ENCODE data around the gene SSPN. TPM values are rescaled to one million over a fixed set of nuclear protein-coding genes. Genes with fewer than 3 reads are reported as not detected.

The SSPN gene, protein sequence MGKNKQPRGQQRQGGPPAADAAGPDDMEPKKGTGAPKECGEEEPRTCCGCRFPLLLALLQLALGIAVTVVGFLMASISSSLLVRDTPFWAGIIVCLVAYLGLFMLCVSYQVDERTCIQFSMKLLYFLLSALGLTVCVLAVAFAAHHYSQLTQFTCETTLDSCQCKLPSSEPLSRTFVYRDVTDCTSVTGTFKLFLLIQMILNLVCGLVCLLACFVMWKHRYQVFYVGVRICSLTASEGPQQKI
- 10 to 100 TPM in 1 of 8 experiments, 1 to 10 TPM in 4, under 1 TPM in 3; 0.54 to 17.3 (median 1.9) TPM for total RNA-seq

DNA sequence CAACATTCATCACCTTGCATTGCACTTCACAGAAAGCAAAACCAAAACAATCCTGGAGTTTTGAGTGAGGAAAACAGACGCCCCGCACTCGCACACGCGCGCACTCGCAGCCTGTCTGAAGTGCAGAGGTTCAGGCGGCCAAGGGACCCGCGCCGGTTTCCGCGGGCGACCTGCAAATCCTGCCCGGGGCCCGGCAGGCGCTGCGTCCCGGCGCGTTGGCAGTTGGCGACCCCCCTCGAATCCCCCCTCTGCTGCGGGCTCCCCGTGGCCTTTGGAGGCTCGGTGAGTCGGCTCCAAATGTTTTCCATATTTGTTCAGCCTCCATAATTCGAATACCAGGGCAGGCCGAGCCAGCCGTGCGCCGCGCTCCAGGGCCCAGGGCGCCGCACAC lies at the start of gene SSPN:
Gene SSPN, plus strand, starts transcription at position 324 of the 391 bp plus-strand sequence. CDS start 100 bp downstream, outside the sequence.
- H3K4me3 ChIP-seq = peak within 1 kb of the TSS; percentile 35 to 56 (median 40)
- WGBS, 10 experiments = 2% methylated on average over 9 to 21 of the region's 35 CpGs; no CpG with 5 or more reads in 7 of the 10 experiments
- in situ Hi-C loops (cut with MboI; ENCODE audit: low pct_unique_long_range_greater_than_20kb in 2 of 9, low sequenced_read_pairs in 9 of 9, unreplicated experiment in 9 of 9) = no loop called here
- H3K4me1 ChIP-seq (replicated peaks in 1 of 2) = peaks cover 0 to 8% of the 10 kb centered on the region in 2 donors
- peak within 1 kb of the TSS in 1 of 2 donors; percentile 57 for H3K27ac ChIP-seq
- peak; percentile 8 to 92 (median 88) for ATAC-seq (replicated peaks in 6 of 8)

DNA sequence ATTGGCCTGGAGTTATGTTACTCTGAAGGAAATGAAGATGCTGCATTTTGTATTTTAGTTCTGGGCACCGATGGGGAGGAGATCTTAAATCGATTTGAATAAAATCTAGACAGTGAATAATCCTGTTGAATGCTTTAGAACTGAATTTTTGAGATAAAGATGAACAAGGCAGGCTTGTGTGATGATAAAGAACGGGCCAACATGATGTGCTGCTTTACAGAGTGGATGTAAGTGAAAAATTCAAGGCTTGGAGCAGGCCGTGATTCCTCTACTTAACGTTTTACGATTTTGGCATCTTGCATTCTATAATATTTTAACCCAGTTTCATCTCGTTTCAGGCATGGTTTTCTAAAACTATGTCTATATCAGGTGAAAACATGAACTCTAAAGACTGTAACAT lies 47.1 kb upstream of the SSPN start:
- in situ Hi-C loops (cut with MboI; ENCODE audit: low pct_unique_long_range_greater_than_20kb in 2 of 9, low sequenced_read_pairs in 9 of 9, unreplicated experiment in 9 of 9) = no loop called here
- no peak overlapping the region for H3K27ac ChIP-seq
- WGBS, 10 experiments = 64 to 89% (median 81%) methylated on average over 3 to 7 of the region's 7 CpGs; no CpG with 5 or more reads in 1 of the 10 experiments
- ATAC-seq (replicated peaks in 6 of 8) = no peak
- H3K4me1 ChIP-seq (replicated peaks in 1 of 2) = peaks cover 0 to 2% of the 10 kb centered on the region in 2 donors
- H3K4me3 ChIP-seq = no peak overlapping the region

DNA sequence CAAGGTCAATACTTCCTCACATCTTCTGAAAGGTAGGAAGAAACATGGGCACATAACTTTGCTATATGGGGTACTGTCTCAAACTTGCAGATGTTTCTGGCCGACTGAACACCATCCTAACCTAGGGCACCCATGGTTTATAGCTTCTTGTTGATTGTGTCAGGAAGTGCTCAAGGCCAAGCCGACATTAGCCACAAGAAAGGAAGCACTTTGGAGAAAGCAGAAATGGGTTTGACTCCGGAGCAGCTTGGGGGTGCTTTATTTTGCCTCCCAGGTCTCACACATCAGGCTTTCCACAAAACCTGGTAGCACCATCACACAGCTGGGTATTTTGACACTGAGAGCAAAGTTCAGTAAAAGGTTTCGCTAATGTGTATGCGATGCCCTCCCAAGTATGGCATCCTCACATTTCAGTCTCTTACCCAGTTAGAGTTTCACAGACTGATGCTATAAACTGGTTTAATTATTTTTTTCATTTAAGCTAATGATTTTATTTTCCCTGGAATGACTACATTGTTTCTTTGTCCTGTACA lies 45.3 kb upstream of the SSPN start:
- WGBS, 10 experiments = 65 to 100% (median 88%) methylated on average over 1 to 5 of the region's 5 CpGs; no CpG with 5 or more reads in 3 of the 10 experiments
- no peak overlapping the region for H3K4me3 ChIP-seq
- H3K4me1 ChIP-seq (replicated peaks in 1 of 2) = peaks cover 0 to 2% of the 10 kb centered on the region in 2 donors
- in situ Hi-C loops (cut with MboI; ENCODE audit: low pct_unique_long_range_greater_than_20kb in 2 of 9, low sequenced_read_pairs in 9 of 9, unreplicated experiment in 9 of 9) = no loop called here
- no peak overlapping the region for H3K27ac ChIP-seq
- ATAC-seq (replicated peaks in 6 of 8) = no peak

DNA sequence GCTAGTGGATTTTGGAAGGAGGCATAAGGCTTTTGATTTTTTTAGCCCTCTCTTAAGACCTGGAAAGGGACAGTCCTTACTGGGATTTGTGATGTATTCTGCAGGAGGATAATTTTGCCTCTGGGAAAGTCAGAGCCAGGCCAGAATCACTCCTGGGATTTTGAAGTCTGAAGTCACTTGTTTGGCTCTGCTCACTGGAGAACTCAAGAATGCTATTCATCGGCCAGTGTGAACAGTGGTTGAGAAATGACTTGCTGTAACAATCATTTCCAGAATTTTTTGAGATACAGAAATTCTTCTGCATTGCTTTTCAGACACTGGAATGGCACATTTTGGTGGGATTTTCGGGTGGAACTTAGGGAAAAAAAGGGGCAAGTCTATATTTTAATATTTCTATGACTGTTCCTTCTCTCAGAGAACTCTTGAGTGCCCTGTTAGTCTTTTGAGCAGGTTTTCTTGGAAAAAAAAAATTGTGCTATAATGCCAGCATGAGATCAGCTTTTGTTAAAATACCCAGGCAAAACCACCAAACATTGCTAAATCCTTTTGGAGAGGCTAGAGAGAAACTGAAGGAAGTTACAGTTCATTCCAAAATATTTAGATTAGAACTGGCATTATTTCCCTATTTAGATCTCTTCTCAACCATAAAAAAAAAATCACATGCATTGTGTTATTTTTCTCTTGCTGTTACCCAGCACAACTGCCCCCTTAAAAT lies 44.5 kb upstream of the SSPN start:
- no peak overlapping the region for H3K4me3 ChIP-seq
- no peak overlapping the region for H3K27ac ChIP-seq
- 0 to 100% (median 54%) methylated on average over 1 to 2 of the region's 2 CpGs; no CpG with 5 or more reads in 4 of the 10 experiments for WGBS, 10 experiments
- ATAC-seq (replicated peaks in 6 of 8) = peak in 1 of 8 experiments; percentile 33
- in situ Hi-C loops (cut with MboI; ENCODE audit: low pct_unique_long_range_greater_than_20kb in 2 of 9, low sequenced_read_pairs in 9 of 9, unreplicated experiment in 9 of 9) = no loop called here
- peaks cover 0 to 2% of the 10 kb centered on the region in 2 donors for H3K4me1 ChIP-seq (replicated peaks in 1 of 2)

DNA sequence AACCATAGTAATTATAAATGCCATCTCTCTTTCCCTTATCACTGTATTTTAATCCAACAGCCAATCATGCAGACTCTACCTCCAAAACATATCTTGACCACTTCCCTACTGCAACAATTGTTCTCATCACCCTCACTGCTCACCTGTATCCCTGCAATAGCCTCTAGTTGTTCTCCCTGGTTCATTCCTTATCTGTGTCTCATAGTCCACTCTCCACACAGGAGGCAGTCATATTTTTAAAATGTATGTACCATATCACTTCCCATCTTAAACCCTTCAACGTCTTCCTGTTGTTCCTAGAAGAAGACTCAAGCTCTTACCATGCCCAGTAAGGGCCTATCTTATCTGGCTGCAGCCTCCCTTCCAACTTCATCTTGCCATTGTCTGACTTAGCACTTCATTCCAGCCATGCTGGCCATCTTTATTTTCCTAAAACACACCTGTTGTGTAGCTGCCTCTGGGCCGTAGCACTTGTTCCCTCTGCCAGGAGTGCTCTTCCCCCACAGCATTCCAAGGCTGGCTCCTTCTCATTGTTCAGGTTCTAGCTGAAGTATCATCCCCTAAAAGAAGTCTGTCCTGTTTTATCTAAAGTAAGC lies 42.8 kb upstream of the SSPN start:
- Histone ChIP-seq H3K27ac (no peak overlapping the region), H3K4me3 (no peak overlapping the region), H3K4me1 (replicated peaks in 1 of 2) (peaks cover 0 to 2% of the 10 kb centered on the region in 2 donors)
- no peak for ATAC-seq (replicated peaks in 6 of 8)
- in situ Hi-C loops (cut with MboI; ENCODE audit: low pct_unique_long_range_greater_than_20kb in 2 of 9, low sequenced_read_pairs in 9 of 9, unreplicated experiment in 9 of 9) = no loop called here
- 61 to 100% (median 88%) methylated on average over 1 to 2 of the region's 2 CpGs; no CpG with 5 or more reads in 1 of the 10 experiments for WGBS, 10 experiments

DNA sequence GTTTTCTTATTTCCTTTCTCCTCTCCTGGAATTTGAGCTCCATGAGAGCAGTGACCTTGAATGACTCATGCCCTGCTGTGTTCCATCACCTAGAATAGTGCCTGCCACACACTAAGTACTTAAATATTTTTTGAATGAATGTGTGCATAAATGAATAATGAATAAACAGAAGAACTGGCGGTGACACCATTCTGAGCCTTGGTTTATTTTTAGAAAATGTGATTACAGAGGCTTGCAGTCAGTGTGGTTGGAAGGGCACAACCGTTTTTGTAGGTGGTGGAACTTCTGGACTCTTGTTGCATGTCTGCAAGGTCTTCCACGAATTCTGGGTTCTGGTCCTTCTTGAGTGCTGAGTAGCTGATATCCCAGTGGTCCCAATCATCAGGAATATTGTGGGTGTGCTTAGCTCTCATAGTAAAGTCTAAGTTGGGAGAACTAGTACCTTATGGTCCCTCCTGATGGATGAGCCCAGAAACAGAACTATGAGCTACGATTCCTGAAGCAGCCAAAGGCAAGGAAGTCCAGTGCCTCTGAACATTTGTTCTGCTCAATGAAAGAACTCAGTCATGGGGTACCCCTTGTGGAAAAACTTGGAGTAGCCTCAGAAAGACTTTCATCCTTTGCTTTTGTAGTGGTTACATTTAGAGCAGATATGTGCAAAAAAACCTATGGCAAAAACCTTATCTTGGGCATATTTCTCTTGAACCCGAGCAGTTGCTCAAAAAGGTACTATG lies 41.8 kb upstream of the SSPN start:
- no peak overlapping the region for H3K4me3 ChIP-seq
- peak; percentile 91 to 98 (median 95) for ATAC-seq (replicated peaks in 6 of 8)
- H3K4me1 ChIP-seq (replicated peaks in 1 of 2) = peaks cover 0 to 2% of the 10 kb centered on the region in 2 donors
- no peak overlapping the region for H3K27ac ChIP-seq
- 25 to 100% (median 75%) methylated on average over 1 to 5 of the region's 5 CpGs for WGBS, 10 experiments
- in situ Hi-C loops (cut with MboI; ENCODE audit: low pct_unique_long_range_greater_than_20kb in 2 of 9, low sequenced_read_pairs in 9 of 9, unreplicated experiment in 9 of 9) = no loop called here

DNA sequence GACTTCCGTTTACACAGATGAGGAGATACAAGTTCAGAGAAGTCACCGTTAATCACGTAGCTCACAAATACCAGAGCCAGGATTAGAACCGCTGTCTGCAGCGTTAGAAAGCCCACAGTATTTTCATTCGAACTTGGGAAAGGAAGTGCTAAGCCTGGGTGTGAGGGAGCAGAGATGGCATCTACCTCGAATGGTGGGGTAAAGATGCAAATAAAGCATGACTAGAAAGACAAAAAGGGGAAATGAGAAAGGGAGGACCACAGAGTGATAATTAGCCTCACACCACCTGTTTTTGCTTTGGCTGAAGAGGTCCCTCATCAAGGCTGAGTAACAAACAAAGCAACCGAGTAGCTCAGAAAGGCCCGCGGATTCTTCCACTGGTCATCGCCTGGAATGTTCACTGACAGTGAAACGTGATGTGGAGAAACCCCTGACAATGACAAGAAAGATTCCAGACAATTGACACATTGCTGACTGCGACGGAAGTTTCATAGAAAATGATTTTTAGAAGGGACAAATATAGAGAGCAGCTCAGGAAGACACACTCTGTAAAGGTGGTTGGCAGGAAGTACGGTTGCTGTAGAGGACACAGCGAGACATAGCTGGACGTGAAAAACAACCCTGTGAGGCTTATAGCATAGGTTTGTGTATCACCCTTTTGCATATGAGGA lies 39.0 kb upstream of the SSPN start:
- WGBS, 10 experiments = 33 to 98% (median 84%) methylated on average over 1 to 17 of the region's 17 CpGs
- in situ Hi-C loops (cut with MboI; ENCODE audit: low pct_unique_long_range_greater_than_20kb in 2 of 9, low sequenced_read_pairs in 9 of 9, unreplicated experiment in 9 of 9) = no loop called here
- no peak overlapping the region for H3K4me3 ChIP-seq
- peaks cover 0 to 2% of the 10 kb centered on the region in 2 donors for H3K4me1 ChIP-seq (replicated peaks in 1 of 2)
- H3K27ac ChIP-seq = no peak overlapping the region
- ATAC-seq (replicated peaks in 6 of 8) = no peak

DNA sequence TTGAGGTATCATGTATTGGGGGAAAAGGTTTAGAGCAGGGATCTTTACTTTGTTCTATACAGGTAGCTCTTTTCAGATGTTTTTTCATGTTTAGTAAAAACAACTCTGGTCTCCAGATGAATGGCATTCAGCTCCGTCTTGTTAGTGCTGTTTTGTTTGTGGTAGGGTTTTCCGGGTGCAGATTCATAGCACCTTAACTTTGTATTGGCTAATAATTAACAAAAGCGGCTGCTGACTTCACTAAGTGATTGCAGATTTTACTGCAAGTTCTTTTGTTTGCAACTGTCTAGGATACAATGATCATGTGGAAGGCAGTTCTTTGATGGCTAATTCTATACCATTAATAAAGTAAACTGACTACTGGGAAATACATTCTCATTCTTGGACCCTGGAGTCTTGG lies 38.4 kb upstream of the SSPN start:
- in situ Hi-C loops (cut with MboI; ENCODE audit: low pct_unique_long_range_greater_than_20kb in 2 of 9, low sequenced_read_pairs in 9 of 9, unreplicated experiment in 9 of 9) = no loop called here
- ATAC-seq (replicated peaks in 6 of 8) = no peak
- peaks cover 0 to 2% of the 10 kb centered on the region in 2 donors for H3K4me1 ChIP-seq (replicated peaks in 1 of 2)
- WGBS, 10 experiments = 44 to 100% (median 71%) methylated on average over 1 to 3 of the region's 3 CpGs; no CpG with 5 or more reads in 2 of the 10 experiments
- H3K27ac ChIP-seq = no peak overlapping the region
- H3K4me3 ChIP-seq = no peak overlapping the region

DNA sequence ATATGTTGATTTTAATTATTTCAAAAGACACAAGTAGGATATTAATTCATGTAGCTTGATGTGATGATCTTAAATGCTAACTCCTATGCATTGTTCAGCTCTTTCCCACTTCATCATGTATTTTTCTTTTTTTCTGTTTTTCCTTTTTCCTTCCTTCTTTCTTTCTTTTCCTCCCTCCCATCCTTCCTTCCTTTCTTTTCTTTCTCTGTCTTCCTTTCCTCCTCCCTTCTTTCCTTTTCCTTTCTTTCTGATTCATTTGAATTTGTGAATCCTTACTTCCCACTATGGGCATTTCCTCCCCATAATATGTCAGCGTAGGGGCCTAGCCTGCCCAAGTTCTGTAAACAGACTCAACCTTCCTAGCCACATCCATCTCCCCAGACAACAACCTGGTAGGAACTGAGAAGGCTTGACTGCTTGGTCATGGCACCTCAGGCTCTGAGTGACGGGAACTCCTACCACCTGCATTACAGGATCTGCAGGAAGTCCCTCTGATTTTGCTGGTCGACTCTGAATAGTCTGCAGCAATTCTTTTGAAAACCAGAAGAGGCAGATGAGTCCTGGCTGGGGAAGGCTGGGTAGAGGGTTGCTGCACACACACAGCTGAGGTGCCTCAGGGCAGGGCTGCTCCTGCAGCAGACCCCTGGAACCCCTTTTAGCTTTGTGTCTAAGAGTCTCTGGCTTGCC lies 37.2 kb upstream of the SSPN start:
- Histone ChIP-seq H3K4me3 (no peak overlapping the region), H3K27ac (no peak overlapping the region), H3K4me1 (replicated peaks in 1 of 2) (peaks cover 0 to 2% of the 10 kb centered on the region in 2 donors)
- 71 to 100% (median 85%) methylated on average over 1 to 3 of the region's 3 CpGs for WGBS, 10 experiments
- in situ Hi-C loops (cut with MboI; ENCODE audit: low pct_unique_long_range_greater_than_20kb in 2 of 9, low sequenced_read_pairs in 9 of 9, unreplicated experiment in 9 of 9) = no loop called here
- peak in 1 of 8 experiments; percentile 26 for ATAC-seq (replicated peaks in 6 of 8)

DNA sequence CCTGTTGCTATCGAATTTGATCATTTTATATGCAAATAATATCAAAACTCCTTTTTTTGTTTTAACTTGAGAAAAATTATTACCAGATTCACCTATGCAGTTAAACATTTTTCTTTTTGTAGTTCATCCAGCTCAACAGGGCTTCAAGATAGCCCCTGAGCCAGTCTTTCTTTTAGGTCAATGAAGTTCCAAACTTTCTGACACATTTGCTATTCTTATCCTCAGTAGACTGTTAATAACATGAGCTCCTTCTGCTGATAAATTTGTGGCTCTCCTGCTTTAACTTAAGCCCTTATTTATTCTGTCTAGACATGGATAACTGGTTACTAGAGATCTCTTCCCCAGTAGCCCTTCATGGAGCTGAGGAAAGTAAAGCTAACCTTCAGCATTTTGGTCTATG lies 33.2 kb upstream of the SSPN start:
- ATAC-seq (replicated peaks in 6 of 8) = no peak
- Histone ChIP-seq H3K4me3 (no peak overlapping the region), H3K27ac (no peak overlapping the region), H3K4me1 (replicated peaks in 1 of 2) (no peaks in the 10 kb centered on the region)
- in situ Hi-C loops (cut with MboI; ENCODE audit: low pct_unique_long_range_greater_than_20kb in 2 of 9, low sequenced_read_pairs in 9 of 9, unreplicated experiment in 9 of 9) = no loop called here
- WGBS, 10 experiments = 40 to 88% (median 57%) methylated on average over 1 of the region's 1 CpG; no CpG with 5 or more reads in 1 of the 10 experiments

DNA sequence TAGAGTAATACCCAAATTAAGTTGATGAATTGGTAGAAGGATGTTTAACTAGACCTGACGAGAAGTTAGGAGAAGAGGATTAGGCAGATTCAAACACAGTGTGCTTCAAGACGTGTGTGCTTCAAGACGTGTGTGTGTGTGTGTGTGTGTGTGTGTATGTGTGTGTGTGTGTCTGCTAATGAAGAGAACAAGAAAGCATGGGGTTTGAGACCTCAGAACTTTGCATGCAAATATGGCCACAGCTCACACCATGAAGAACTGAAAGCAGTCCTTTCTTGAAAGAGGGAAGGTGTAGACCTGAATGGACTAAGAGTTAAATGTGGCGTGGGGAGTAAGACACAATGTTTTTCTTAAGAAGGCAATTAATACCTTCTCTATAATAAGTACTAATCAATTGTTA lies 32.5 kb upstream of the SSPN start:
- Histone ChIP-seq H3K4me3 (no peak overlapping the region), H3K4me1 (replicated peaks in 1 of 2) (no peaks in the 10 kb centered on the region), H3K27ac (no peak overlapping the region)
- no peak for ATAC-seq (replicated peaks in 6 of 8)
- in situ Hi-C loops (cut with MboI; ENCODE audit: low pct_unique_long_range_greater_than_20kb in 2 of 9, low sequenced_read_pairs in 9 of 9, unreplicated experiment in 9 of 9) = no loop called here
- 60 to 100% (median 89%) methylated on average over 1 to 4 of the region's 4 CpGs; no CpG with 5 or more reads in 1 of the 10 experiments for WGBS, 10 experiments

DNA sequence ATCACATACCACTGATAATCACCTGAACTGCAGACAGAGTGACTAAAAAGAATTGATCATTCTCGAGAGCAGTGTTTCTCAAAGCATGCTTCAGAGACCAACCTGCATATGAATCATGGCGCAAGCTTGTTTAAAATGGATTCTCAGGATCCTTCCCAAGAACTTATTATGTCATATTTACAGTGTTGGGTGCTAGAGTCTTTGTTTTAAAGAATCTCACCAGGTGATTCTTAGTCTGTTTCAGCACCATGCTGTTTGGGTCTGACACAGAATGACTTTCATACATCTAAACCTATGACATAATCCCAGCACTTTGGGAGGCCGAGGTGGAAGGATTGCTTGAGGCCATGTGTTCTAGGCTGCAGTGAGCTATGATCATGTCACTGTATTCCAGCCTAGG lies 31.3 kb upstream of the SSPN start:
- in situ Hi-C loops (cut with MboI; ENCODE audit: low pct_unique_long_range_greater_than_20kb in 2 of 9, low sequenced_read_pairs in 9 of 9, unreplicated experiment in 9 of 9) = no loop called here
- Histone ChIP-seq H3K27ac (no peak overlapping the region), H3K4me1 (replicated peaks in 1 of 2) (no peaks in the 10 kb centered on the region), H3K4me3 (no peak overlapping the region)
- peak in 1 of 8 experiments; percentile 21 for ATAC-seq (replicated peaks in 6 of 8)
- WGBS, 10 experiments = 43 to 100% (median 61%) methylated on average over 1 to 3 of the region's 3 CpGs; no CpG with 5 or more reads in 2 of the 10 experiments
